Activated naive CD8-positive, alpha-beta T cell treated with anti-CD3 and anti-CD28 coated beads, Interleukin-2, amount 50 U/mL, for 24 hours (primary cell): ENCODE measurements around the gene HDAC3.

Experiments
- ATAC-seq: fragments of 150-1000 bp; cut with Tn5 transposase; one replicate; pipeline ENCODE4 v1.10.0; 2021
- DNase-seq: peaks from one replicate; pipeline ENCODE4 v3.0.0; 2021
- H3K27ac Mint-ChIP-seq: one replicate; pipeline ENCODE4 v1.8.0; 2021; ENCODE audit warnings: mild to moderate bottlenecking, mixed read lengths
- H3K27me3 Mint-ChIP-seq: one replicate; pipeline ENCODE4 v1.8.0; 2021; ENCODE audit warnings: mixed read lengths
- H3K36me3 Mint-ChIP-seq: one replicate; pipeline ENCODE4 v1.8.0; 2021; ENCODE audit warnings: low read depth, mixed read lengths
- H3K4me1 Mint-ChIP-seq: one replicate; pipeline ENCODE4 v1.8.0; 2021; ENCODE audit warnings: mixed read lengths
- H3K4me3 Mint-ChIP-seq: one replicate; pipeline ENCODE4 v1.8.0; 2021; ENCODE audit warnings: mild to moderate bottlenecking, moderate library complexity, mixed read lengths
- H3K9me3 Mint-ChIP-seq: one replicate; pipeline ENCODE4 v1.8.0; 2021; ENCODE audit warnings: mixed read lengths

Gene HDAC3

GRCh38 chr5:141636413-141637122 lies at the start of gene HDAC3, which contains the start of gene RELL2:
TSS of gene HDAC3 (minus strand) at chr5:141636849. CDS start at chr5:141636790, 59 bp downstream.
TSS of gene RELL2 (plus strand) at chr5:141636997. CDS start at chr5:141638226, 1,229 bp downstream.
- Mint-ChIP-seq H3K27me3 (no peaks in the 10 kb centered on the region), H3K27ac (peak within 1 kb of the TSS; percentile 92), H3K4me1 (peaks cover 58% of the 10 kb centered on the region), H3K36me3 (peaks cover 38% of the 10 kb centered on the region), H3K4me3 (peak within 1 kb of the TSS; percentile 90), H3K9me3 (no peaks in the 10 kb centered on the region)
- peak; percentile 84 for ATAC-seq
- DNase-seq, result peak; percentile 97

DNA sequence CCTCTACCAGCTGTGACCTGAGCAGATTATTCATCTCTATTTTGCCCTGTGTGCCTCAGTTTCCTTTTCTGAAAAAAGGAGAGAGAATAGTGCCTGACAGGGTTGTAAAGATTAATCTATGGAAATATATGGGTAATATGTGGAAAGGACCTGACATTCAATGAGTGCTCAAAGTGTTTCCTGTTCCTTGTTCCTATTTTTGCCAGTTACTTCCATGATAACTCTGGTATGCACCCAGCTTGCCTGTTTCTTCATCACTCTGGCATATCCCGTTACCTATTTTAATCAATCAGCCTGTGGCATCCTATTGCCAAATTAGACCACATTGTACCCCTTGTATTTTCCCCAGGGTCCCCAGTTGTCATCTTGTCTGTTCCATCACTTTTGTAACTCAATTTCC lies 48.9 kb upstream of the HDAC3 start:
- Mint-ChIP-seq H3K36me3 (no peaks in the 10 kb centered on the region), H3K4me1 (peaks cover 27% of the 10 kb centered on the region), H3K27me3 (no peaks in the 10 kb centered on the region), H3K4me3 (no peak overlapping the region), H3K9me3 (no peaks in the 10 kb centered on the region), H3K27ac (no peak overlapping the region)
- DNase-seq (no peak), ATAC-seq (no peak)

- peaks cover 28% of the 10 kb centered on the region for H3K4me1 Mint-ChIP-seq
- no peaks in the 10 kb centered on the region for H3K27me3 Mint-ChIP-seq
- no peak overlapping the region for H3K4me3 Mint-ChIP-seq
- no peaks in the 10 kb centered on the region for H3K9me3 Mint-ChIP-seq
- ATAC-seq, result no peak
- no peak for DNase-seq
- no peaks in the 10 kb centered on the region for H3K36me3 Mint-ChIP-seq
- H3K27ac Mint-ChIP-seq, result no peak overlapping the region
Observed at GRCh38 chr5:141683596-141684141, 47.0 kb upstream of the HDAC3 start.

GRCh38 chr5:141681695-141682641 lies 45.3 kb upstream of the HDAC3 start, which contains the start of gene ARAP3:
TSS of gene ARAP3 (minus strand) at chr5:141682230. CDS start at chr5:141680486, 1,744 bp downstream.
- Mint-ChIP-seq H3K36me3 (peaks cover 3% of the 10 kb centered on the region), H3K4me3 (peak within 1 kb of the TSS; percentile 80), H3K9me3 (no peaks in the 10 kb centered on the region), H3K27me3 (no peaks in the 10 kb centered on the region), H3K27ac (peak within 1 kb of the TSS; percentile 71), H3K4me1 (peaks cover 28% of the 10 kb centered on the region)
- peak; percentile 67 for ATAC-seq
- peak; percentile 61 for DNase-seq

DNA sequence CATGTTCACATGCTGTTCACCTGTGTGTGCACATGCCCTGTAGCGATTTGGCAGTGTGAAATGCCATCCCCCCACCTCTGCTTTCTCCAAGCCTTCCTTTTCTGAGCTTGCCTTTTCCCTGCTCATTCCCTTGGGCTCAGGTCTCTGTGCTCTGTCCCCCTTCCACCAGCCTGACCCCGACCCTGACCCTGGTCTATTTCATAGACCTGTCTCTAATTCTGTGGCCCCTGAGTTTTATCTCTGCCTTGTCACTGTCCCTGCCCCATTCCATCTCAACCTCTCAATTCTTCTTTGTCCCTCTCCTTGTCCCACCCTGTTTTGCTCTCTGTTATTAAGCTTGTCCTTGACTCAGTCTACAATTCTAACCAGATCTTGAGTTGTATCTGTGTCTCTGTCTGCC lies 44.6 kb upstream of the HDAC3 start:
- no peaks in the 10 kb centered on the region for H3K27me3 Mint-ChIP-seq
- peak overlapping the region; percentile 73 for H3K4me3 Mint-ChIP-seq

DNA sequence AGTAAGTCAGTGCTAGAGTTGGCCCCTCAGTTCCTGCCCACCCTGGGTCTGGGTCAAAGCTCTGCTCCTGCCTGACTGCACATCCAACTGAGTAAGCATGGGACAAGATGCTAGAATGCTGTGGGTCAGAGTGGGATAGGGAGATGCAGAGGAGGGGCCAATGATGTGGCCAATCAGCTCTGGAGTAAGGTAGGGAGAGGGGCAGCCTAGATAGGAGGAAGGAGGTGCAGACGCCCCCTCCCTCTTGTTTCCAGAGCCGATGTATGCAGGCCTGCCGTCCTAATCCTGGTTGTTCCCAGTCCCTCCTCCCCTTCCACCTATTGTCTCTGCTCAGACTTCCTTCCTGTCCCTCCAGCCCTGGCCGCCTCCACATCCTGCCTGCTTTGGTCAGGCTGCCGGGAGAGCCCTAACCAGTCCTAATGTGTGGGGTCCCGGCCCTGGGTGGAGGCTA lies 44.1 kb upstream of the HDAC3 start:
- H3K4me3 Mint-ChIP-seq, result peak overlapping the region; percentile 73
- peak overlapping the region; percentile 71 for H3K27ac Mint-ChIP-seq

More for the DNA sequence above, 44.6 kb upstream of the HDAC3 start:
- ATAC-seq (peak; percentile 2), DNase-seq (no peak)
- no peaks in the 10 kb centered on the region for H3K9me3 Mint-ChIP-seq
- peaks cover 3% of the 10 kb centered on the region for H3K36me3 Mint-ChIP-seq
- H3K27ac Mint-ChIP-seq, result peak overlapping the region; percentile 71
- H3K4me1 Mint-ChIP-seq, result peaks cover 28% of the 10 kb centered on the region

GRCh38 chr5:141680178-141680577 lies 43.5 kb upstream of the HDAC3 start:
- Mint-ChIP-seq H3K36me3 (peaks cover 3% of the 10 kb centered on the region), H3K27ac (no peak overlapping the region), H3K4me1 (peaks cover 28% of the 10 kb centered on the region), H3K9me3 (no peaks in the 10 kb centered on the region), H3K27me3 (no peaks in the 10 kb centered on the region), H3K4me3 (no peak overlapping the region)
- DNase-seq (no peak), ATAC-seq (no peak)

More for the DNA sequence above, 44.1 kb upstream of the HDAC3 start:
- Mint-ChIP-seq H3K27me3 (no peaks in the 10 kb centered on the region), H3K9me3 (no peaks in the 10 kb centered on the region), H3K4me1 (peaks cover 28% of the 10 kb centered on the region), H3K36me3 (peaks cover 3% of the 10 kb centered on the region)
- ATAC-seq (no peak), DNase-seq (no peak)

- H3K27ac Mint-ChIP-seq, result no peak overlapping the region
- H3K27me3 Mint-ChIP-seq, result no peaks in the 10 kb centered on the region
- no peak for ATAC-seq
- DNase-seq, result peak; percentile 12
- H3K9me3 Mint-ChIP-seq, result no peaks in the 10 kb centered on the region
- peaks cover 3% of the 10 kb centered on the region for H3K36me3 Mint-ChIP-seq
- H3K4me3 Mint-ChIP-seq, result no peak overlapping the region
- H3K4me1 Mint-ChIP-seq, result peaks cover 14% of the 10 kb centered on the region
Observed at GRCh38 chr5:141677415-141677814, 40.8 kb upstream of the HDAC3 start.

DNA sequence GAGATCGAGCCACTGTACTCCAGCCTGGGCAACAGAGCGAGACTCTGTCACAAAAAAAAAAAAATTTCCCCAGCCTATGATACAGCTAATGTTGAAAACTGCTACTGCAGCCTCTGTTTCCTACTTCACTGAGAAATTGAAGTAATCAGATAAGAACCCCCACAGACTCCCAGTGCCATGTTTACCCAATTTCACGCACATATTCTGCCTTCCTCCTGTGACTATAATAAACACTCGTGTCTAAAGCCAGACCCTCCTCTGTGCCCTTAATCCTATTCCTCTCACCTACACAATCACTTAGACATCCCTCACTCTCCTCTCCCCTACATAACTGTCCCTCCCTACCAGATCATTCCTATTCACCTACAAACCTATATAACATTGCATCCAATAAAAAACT lies 39.0 kb upstream of the HDAC3 start:
- no peak overlapping the region for H3K4me3 Mint-ChIP-seq
- no peak overlapping the region for H3K27ac Mint-ChIP-seq
- peaks cover 1% of the 10 kb centered on the region for H3K4me1 Mint-ChIP-seq
- no peaks in the 10 kb centered on the region for H3K9me3 Mint-ChIP-seq
- peaks cover 3% of the 10 kb centered on the region for H3K36me3 Mint-ChIP-seq
- ATAC-seq (no peak), DNase-seq (no peak)
- no peaks in the 10 kb centered on the region for H3K27me3 Mint-ChIP-seq

- H3K27ac Mint-ChIP-seq, result no peak overlapping the region
- DNase-seq (no peak), ATAC-seq (no peak)
- peaks cover 3% of the 10 kb centered on the region for H3K36me3 Mint-ChIP-seq
- H3K9me3 Mint-ChIP-seq, result no peaks in the 10 kb centered on the region
- no peaks in the 10 kb centered on the region for H3K27me3 Mint-ChIP-seq
- no peak overlapping the region for H3K4me3 Mint-ChIP-seq
- H3K4me1 Mint-ChIP-seq, result no peaks in the 10 kb centered on the region
Observed at GRCh38 chr5:141674747-141675146, 38.1 kb upstream of the HDAC3 start.

- DNase-seq, result no peak
- Mint-ChIP-seq H3K27ac (no peak overlapping the region), H3K4me1 (no peaks in the 10 kb centered on the region), H3K4me3 (no peak overlapping the region), H3K36me3 (peaks cover under 1% of the 10 kb centered on the region), H3K27me3 (no peaks in the 10 kb centered on the region), H3K9me3 (no peaks in the 10 kb centered on the region)
- no peak for ATAC-seq
Observed at GRCh38 chr5:141672841-141673813, 36.5 kb upstream of the HDAC3 start.

- no peak overlapping the region for H3K4me3 Mint-ChIP-seq
- H3K9me3 Mint-ChIP-seq, result no peaks in the 10 kb centered on the region
- H3K27me3 Mint-ChIP-seq, result no peaks in the 10 kb centered on the region
- DNase-seq (no peak), ATAC-seq (no peak)
- H3K27ac Mint-ChIP-seq, result no peak overlapping the region
- H3K36me3 Mint-ChIP-seq, result no peaks in the 10 kb centered on the region
- no peaks in the 10 kb centered on the region for H3K4me1 Mint-ChIP-seq
Observed at GRCh38 chr5:141672071-141672840, 35.6 kb upstream of the HDAC3 start.

GRCh38 chr5:141669520-141669919 lies 32.9 kb upstream of the HDAC3 start:
- ATAC-seq (no peak), DNase-seq (no peak)
- H3K4me1 Mint-ChIP-seq, result peaks cover 2% of the 10 kb centered on the region
- no peak overlapping the region for H3K4me3 Mint-ChIP-seq
- H3K9me3 Mint-ChIP-seq, result no peaks in the 10 kb centered on the region
- no peaks in the 10 kb centered on the region for H3K27me3 Mint-ChIP-seq
- no peak overlapping the region for H3K27ac Mint-ChIP-seq
- H3K36me3 Mint-ChIP-seq, result no peaks in the 10 kb centered on the region
